SJSA1 (cell line): ENCODE measurements around the gene SDS. TPM values are rescaled to one million over a fixed set of nuclear protein-coding genes. Genes with fewer than 3 reads are reported as not detected.

Experiments
- DNase-seq, 2 experiments: peaks; one replicate each; pipeline ENCODE4 v3.0.0-alpha.2; 2015 to 2020; ENCODE audit warnings: low spot score in 2 of 2, low read depth in 1 of 2
- H3K27ac ChIP-seq: fragments of 250-450 bp; sonication (Bioruptor Pico); 2 replicates; pipeline ENCODE4 v1.5.1; 2020; ENCODE audit warnings: mild to moderate bottlenecking, moderate library complexity
- H3K27me3 ChIP-seq: fragments of 250-450 bp; sonication (Bioruptor Pico); replicated peaks from 2 replicates; pipeline ENCODE4 v1.5.1; 2020; ENCODE audit warnings: mild to moderate bottlenecking, moderate library complexity
- H3K36me3 ChIP-seq: fragments of 250-450 bp; sonication (Bioruptor Pico); 2 replicates; pipeline ENCODE4 v1.5.1; 2020; ENCODE audit warnings: mild to moderate bottlenecking
- H3K4me1 ChIP-seq: fragments of 250-450 bp; sonication (Bioruptor Pico); replicated peaks from 2 replicates; pipeline ENCODE4 v1.6.1; 2021; ENCODE audit warnings: mild to moderate bottlenecking
- H3K4me3 ChIP-seq: fragments of 250-450 bp; sonication (Bioruptor Pico); 2 replicates; pipeline ENCODE4 v1.5.1; 2020; ENCODE audit warnings: mild to moderate bottlenecking
- H3K9me3 ChIP-seq: fragments of 250-450 bp; sonication (Bioruptor Pico); replicated peaks from 2 replicates; pipeline ENCODE4 v1.5.1; 2020; ENCODE audit warnings: mild to moderate bottlenecking
- total RNA-seq: library from RNA; depleted of rRNA; stranded (reverse); fragments of >200 nt; shearing (Covaris generic); gene quantifications from 2 replicates; pipeline ENCODE4 v1.2.3, GENCODE V29; 2014

SDS gene
- total RNA-seq, 1 experiment from 2014 or later, result not detected

DNA sequence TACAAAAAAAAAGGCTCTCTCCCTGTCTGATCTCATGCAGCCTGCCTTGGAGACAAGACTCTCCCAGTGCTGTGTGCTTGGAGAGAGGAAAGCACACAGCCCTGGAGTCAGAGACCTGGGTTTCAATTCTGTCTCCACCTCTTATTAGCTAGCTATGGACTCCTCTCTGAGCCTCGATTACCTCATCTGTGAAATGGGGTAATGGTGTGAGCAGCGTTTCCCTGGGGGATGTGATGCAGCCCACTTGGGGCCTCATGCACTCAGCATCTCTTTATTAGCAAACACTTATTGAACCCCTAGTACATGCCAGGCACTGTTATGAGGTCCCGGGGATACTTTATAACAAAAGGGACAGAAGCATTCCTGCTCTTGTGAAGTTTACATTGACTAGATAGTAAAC, 12.5 kb downstream of the SDS start:
- H3K9me3 ChIP-seq, result no peaks in the 10 kb centered on the region; the same call in 1 of the 2 replicates
- no peaks in the 10 kb centered on the region for H3K36me3 ChIP-seq
- no peak overlapping the region for H3K27ac ChIP-seq
- DNase-seq, result no peak
- no peak overlapping the region for H3K4me3 ChIP-seq
- H3K27me3 ChIP-seq, result no peaks in the 10 kb centered on the region
- no peaks in the 10 kb centered on the region for H3K4me1 ChIP-seq

DNA sequence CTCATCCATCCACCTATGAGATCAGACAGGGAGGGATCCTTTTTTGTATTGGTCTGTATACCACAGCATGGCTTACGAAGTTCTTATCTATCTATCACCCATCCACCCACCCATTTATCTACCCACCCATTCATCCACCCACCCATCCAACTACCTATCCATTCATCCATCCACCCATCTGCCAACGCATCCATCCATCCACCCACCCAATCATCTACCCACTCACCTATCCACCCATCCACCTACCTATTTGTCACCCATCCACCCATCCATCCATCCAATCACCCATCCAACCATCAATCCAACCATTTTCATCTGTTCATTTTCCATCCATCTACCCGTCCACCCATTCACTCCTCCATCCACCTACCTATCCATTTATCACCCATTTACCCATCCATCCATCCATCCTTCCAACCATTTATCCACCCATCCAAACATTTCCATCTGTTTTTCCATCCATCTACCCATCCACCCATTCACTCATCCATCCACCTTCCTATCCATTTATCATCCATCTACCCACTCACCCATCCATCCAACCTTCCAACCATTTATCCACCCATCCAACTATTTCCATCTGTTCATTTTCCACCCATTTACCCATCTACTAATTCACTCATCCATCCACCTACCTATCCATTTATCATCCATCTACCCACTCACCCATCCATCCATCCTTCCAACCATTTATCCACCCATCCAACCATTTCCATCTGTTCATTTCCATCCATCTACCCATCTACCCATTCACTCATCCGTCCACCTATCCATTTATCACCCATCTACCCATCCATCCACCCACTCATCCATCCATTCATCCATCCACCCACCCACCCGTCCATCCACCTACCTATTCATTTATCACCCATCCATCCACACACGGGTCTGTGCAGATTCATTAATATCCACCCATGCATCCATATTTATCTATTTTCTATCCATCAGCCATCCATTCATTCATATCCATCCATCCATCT, 13.3 kb downstream of the SDS start:
- no peak overlapping the region for H3K4me3 ChIP-seq
- H3K4me1 ChIP-seq, result no peaks in the 10 kb centered on the region
- no peaks in the 10 kb centered on the region for H3K9me3 ChIP-seq
- no peak overlapping the region for H3K27ac ChIP-seq
- no peak for DNase-seq
- H3K36me3 ChIP-seq, result no peaks in the 10 kb centered on the region
- H3K27me3 ChIP-seq, result no peaks in the 10 kb centered on the region

- Histone ChIP-seq H3K36me3 (no peaks in the 10 kb centered on the region; the same call in 1 of the 2 replicates), H3K4me1 (no peaks in the 10 kb centered on the region), H3K27ac (no peak overlapping the region), H3K9me3 (no peaks in the 10 kb centered on the region), H3K27me3 (no peaks in the 10 kb centered on the region), H3K4me3 (no peak overlapping the region)
- DNase-seq, result no peak
Measured at GRCh38 chr12:113388351-113388750, 15.3 kb downstream of the SDS start.

DNA sequence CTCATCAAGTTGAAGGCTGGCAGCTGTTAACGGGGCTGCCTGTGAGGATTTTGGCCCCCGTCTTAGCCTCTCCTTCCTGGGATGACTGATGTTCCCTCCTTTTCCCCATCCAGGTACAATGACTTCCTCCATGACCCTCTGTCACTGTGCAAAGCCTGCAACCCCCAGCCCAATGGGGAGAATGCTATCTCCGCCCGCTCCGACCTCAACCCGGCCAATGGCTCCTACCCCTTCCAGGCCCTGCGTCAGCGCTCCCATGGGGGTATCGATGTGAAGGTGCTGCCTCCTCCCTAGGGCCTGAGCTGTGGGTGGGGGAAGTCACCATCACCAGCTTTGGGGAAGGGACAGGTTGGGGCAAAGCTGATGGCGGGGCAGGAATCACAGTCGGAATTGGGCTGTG, 16.1 kb downstream of the SDS start:
- DNase-seq, result no peak
- Histone ChIP-seq H3K27me3 (no peaks in the 10 kb centered on the region), H3K36me3 (no peaks in the 10 kb centered on the region; the same call in 1 of the 2 replicates), H3K4me3 (no peak overlapping the region), H3K4me1 (no peaks in the 10 kb centered on the region), H3K9me3 (no peaks in the 10 kb centered on the region), H3K27ac (no peak overlapping the region)

DNA sequence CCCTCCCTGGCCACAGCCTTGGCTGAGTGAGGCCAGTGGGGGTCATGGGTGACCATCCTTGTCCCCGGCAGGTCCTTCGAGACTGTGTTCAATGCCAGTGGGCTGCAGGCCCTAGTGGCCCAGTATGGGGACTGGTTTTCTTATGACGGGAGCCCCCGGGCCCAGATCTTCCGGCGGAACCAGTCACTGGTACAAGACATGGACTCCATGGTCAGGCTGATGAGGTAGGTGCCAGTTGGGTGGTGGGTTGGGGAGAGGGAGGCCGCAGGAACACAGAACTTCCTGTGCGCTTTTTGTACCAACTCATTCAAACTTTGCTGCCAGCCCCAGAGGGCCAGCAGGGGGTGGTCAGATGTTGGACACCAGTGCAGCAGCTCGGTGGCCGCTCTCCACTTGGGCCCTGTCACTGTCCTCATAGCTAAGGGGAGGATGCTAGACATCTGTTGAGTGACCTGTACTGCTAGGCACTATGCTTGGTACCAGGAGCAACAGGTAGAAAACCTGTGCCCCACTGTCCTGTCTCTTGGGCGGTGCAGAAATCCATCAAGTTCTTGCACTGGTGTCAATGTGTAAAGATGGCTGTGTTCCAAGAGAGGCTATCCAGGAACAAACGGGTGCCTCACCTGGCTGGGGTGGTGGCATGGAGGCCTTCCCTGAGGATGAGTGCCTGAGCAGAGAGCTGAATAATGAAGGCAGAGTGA, 16.7 kb downstream of the SDS start:
- Histone ChIP-seq H3K9me3 (no peaks in the 10 kb centered on the region), H3K36me3 (no peaks in the 10 kb centered on the region; the same call in 1 of the 2 replicates), H3K4me1 (no peaks in the 10 kb centered on the region), H3K27ac (no peak overlapping the region), H3K27me3 (no peaks in the 10 kb centered on the region), H3K4me3 (no peak overlapping the region)
- DNase-seq, result no peak

DNA sequence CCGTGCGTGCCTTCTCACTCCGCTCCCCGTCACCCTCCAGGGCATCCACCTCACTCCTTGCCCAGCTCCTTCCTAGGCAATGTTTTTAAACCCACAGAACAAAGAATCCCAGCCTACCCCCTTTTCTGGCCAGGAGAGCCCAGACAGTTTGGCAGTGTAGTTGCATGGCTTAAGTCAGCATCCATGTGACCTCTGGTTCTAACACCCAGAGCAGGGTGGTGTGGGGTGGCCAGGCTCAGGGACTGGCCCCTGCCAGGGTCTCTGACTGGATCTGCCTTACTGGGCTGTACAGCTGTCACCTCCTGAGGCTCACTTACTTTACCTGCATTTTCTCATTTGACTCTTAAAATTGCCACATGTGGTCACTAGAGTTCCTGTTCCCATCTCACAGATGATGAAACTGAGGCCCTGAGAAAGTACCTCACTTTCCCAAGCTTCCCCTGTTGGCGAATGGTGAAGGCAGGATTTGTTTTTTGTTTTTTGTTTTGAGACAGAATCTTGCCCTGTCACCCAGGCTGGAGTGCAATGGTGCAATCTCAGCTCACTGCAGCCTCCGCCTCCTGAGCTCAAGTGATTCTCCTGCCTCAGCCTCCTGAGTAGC, 18.3 kb downstream of the SDS start:
- Histone ChIP-seq H3K27me3 (no peaks in the 10 kb centered on the region), H3K4me3 (no peak overlapping the region), H3K4me1 (no peaks in the 10 kb centered on the region), H3K27ac (no peak overlapping the region), H3K36me3 (no peaks in the 10 kb centered on the region; the same call in 1 of the 2 replicates), H3K9me3 (no peaks in the 10 kb centered on the region)
- no peak for DNase-seq

DNA sequence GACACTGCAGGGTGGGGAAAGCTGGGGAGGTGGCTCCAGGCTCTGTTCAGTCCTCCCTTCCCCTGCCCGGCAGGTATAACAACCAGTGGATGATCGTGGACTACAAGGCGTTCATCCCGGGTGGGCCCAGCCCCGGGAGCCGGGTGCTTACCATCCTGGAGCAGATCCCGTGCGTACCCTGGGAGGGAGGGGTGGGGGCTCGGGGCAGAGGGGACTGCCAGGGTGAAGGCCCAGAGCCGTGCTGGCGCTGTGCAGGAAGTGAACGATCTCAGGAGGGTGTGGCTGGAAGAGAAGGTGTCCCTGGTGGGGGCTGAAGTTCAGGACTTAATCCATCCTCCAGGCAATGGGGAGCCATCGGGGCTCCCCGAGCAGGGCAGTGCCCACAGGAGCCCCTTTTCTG, 18.9 kb downstream of the SDS start:
- Histone ChIP-seq H3K4me3 (no peak overlapping the region), H3K27me3 (no peaks in the 10 kb centered on the region), H3K9me3 (no peaks in the 10 kb centered on the region), H3K27ac (no peak overlapping the region), H3K36me3 (no peaks in the 10 kb centered on the region; the same call in 1 of the 2 replicates), H3K4me1 (no peaks in the 10 kb centered on the region)
- DNase-seq, result no peak

GRCh38 chr12:113382206-113382605, 21.5 kb downstream of the SDS start:
- no peaks in the 10 kb centered on the region for H3K4me1 ChIP-seq
- no peak overlapping the region for H3K4me3 ChIP-seq
- H3K27ac ChIP-seq, result no peak overlapping the region
- H3K27me3 ChIP-seq, result no peaks in the 10 kb centered on the region
- DNase-seq, result no peak
- no peaks in the 10 kb centered on the region for H3K9me3 ChIP-seq
- no peaks in the 10 kb centered on the region; the same call in 1 of the 2 replicates for H3K36me3 ChIP-seq

- no peak for DNase-seq
- Histone ChIP-seq H3K9me3 (no peaks in the 10 kb centered on the region), H3K4me3 (no peak overlapping the region), H3K4me1 (no peaks in the 10 kb centered on the region), H3K27ac (no peak overlapping the region), H3K36me3 (no peaks in the 10 kb centered on the region; the same call in 1 of the 2 replicates), H3K27me3 (no peaks in the 10 kb centered on the region)
Measured at GRCh38 chr12:113381220-113381619, 22.5 kb downstream of the SDS start.

GRCh38 chr12:113378291-113378690, 25.4 kb downstream of the SDS start:
- no peaks in the 10 kb centered on the region for H3K9me3 ChIP-seq
- H3K27ac ChIP-seq, result no peak overlapping the region
- no peaks in the 10 kb centered on the region for H3K4me1 ChIP-seq
- no peak for DNase-seq
- H3K36me3 ChIP-seq, result peaks cover 7% of the 10 kb centered on the region; the same call in 1 of the 2 replicates
- no peak overlapping the region for H3K4me3 ChIP-seq
- no peaks in the 10 kb centered on the region for H3K27me3 ChIP-seq

- H3K27ac ChIP-seq, result no peak overlapping the region
- no peaks in the 10 kb centered on the region for H3K27me3 ChIP-seq
- H3K4me3 ChIP-seq, result no peak overlapping the region
- no peak for DNase-seq
- H3K9me3 ChIP-seq, result no peaks in the 10 kb centered on the region
- H3K36me3 ChIP-seq, result peaks cover 7% of the 10 kb centered on the region; the same call in 1 of the 2 replicates
- no peaks in the 10 kb centered on the region for H3K4me1 ChIP-seq
Measured at GRCh38 chr12:113374823-113375428, 28.8 kb downstream of the SDS start.

DNA sequence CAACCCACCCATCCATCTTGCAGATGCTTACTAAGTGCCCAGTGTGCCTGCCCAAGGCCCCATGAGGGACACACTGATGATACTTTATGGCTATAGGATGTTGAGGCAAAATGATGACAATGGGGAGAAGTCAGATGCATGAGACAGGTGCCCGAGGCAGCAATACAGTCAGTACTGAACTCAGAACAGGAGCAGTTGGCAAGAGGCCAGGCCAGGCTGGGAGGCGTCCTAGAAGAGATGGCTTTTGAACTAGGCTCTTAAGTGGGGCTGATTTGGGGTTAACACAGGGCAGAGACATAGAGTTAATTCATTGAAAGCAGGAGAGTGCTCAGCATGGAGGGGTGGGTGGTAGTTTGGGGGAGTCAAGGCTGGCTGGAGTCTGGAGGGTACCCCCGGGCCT, 29.7 kb downstream of the SDS start:
- Histone ChIP-seq H3K4me1 (no peaks in the 10 kb centered on the region), H3K27ac (no peak overlapping the region), H3K27me3 (no peaks in the 10 kb centered on the region), H3K4me3 (no peak overlapping the region), H3K9me3 (no peaks in the 10 kb centered on the region), H3K36me3 (peaks cover 7% of the 10 kb centered on the region; the same call in 1 of the 2 replicates)
- no peak for DNase-seq

GRCh38 chr12:113373440-113373839, 30.2 kb downstream of the SDS start:
- peaks cover 7% of the 10 kb centered on the region; the same call in 1 of the 2 replicates for H3K36me3 ChIP-seq
- DNase-seq, result no peak
- H3K4me3 ChIP-seq, result no peak overlapping the region
- H3K9me3 ChIP-seq, result no peaks in the 10 kb centered on the region
- no peak overlapping the region for H3K27ac ChIP-seq
- H3K27me3 ChIP-seq, result no peaks in the 10 kb centered on the region
- no peaks in the 10 kb centered on the region for H3K4me1 ChIP-seq
